SK-N-SH (cell line): ENCODE results near the gene DNAJB8. TPM values are rescaled to one million over a fixed set of nuclear protein-coding genes. Genes with fewer than 3 reads are reported as not detected.

Experiments
- CTCF ChIA-PET: fragments of 300-600, 350-600 bp; formaldehyde crosslinking; extraction: SDS; loops from one replicate; lab custom pipeline; 2021; lab: Yijun Ruan, JAX
- POLR2A ChIA-PET: fragments of 350-600 bp; sonication (Branson Sonifier 250); formaldehyde crosslinking; extraction: SDS; loops from one replicate; lab custom pipeline; 2020; ENCODE audit warnings: antibody characterized with exemption, inconsistent platforms; lab: Yijun Ruan, JAX
- DNase-seq: peaks from one replicate; pipeline ENCODE4 v3.0.0; 2012
- H2AFZ ChIP-seq: fragments of 200-600 bp; sonication (generic); 2 replicates; pipeline ENCODE4 v1.8.1; 2016; ENCODE audit warnings: antibody characterized with exemption, mild to moderate bottlenecking, low read depth
- H3F3A ChIP-seq: fragments of 200-600 bp; sonication (generic); replicated peaks from 2 replicates; pipeline ENCODE3; 2016; ENCODE audit warnings: antibody characterized with exemption, mild to moderate bottlenecking; ENCODE audit not compliant: insufficient read depth
- H3K27ac ChIP-seq, 2 experiments: fragments of 200-500 bp in 1 of 2; fragments of 200-600 bp in 1 of 2; sonication (Bioruptor generic) in 1 of 2; sonication (generic), shearing (Covaris generic) in 1 of 2; 2 replicates each; pipeline versions ENCODE4 v1.5.1 to v1.6.1; 2014 to 2016; ENCODE audit warnings: low read depth in 2 of 2, inconsistent platforms in 1 of 2, low read length in 1 of 2, mild to moderate bottlenecking in 1 of 2, mixed read lengths in 1 of 2
- H3K27me3 ChIP-seq: fragments of 200-600 bp; sonication (generic), shearing (Covaris generic); 2 replicates; pipeline ENCODE4 v1.6.1; 2016; ENCODE audit warnings: mixed run types; ENCODE audit not compliant: insufficient read depth
- H3K36me3 ChIP-seq, 2 experiments: fragments of 200-500 bp in 1 of 2; fragments of 200-600 bp in 1 of 2; sonication (Bioruptor generic) in 1 of 2; sonication (generic) in 1 of 2; replicated peaks in 1 of 2; 2 replicates each; pipeline versions ENCODE3 to v1.5.1; 2014 to 2016; ENCODE audit warnings: low read length in 1 of 2, mild to moderate bottlenecking in 1 of 2; ENCODE audit not compliant: insufficient read depth in 2 of 2, control insufficient read depth in 1 of 2
- H3K4me1 ChIP-seq, 2 experiments: fragments of 200-500 bp in 1 of 2; fragments of 200-600 bp in 1 of 2; sonication (Bioruptor generic) in 1 of 2; sonication (generic), shearing (Covaris generic) in 1 of 2; 2 replicates each; pipeline versions ENCODE4 v1.5.1 to v1.6.1; 2014 to 2016; ENCODE audit warnings: low read depth in 1 of 2, low read length in 1 of 2, mixed run types in 1 of 2; ENCODE audit not compliant: insufficient read depth in 2 of 2, control insufficient read depth in 1 of 2
- H3K4me2 ChIP-seq: fragments of 200-600 bp; sonication (generic), shearing (Covaris generic); 2 replicates; pipeline ENCODE4 v1.6.1; 2017; ENCODE audit warnings: mixed run types
- H3K4me3 ChIP-seq, 2 experiments: fragments of 200-500 bp in 1 of 2; fragments of 200-600 bp in 1 of 2; sonication (Bioruptor generic) in 1 of 2; sonication (generic), shearing (Covaris generic) in 1 of 2; 2 replicates each; pipeline versions ENCODE4 v1.5.1 to v1.8.1; 2014 to 2016; ENCODE audit warnings: low read depth in 2 of 2, inconsistent platforms in 1 of 2, low read length in 1 of 2, mild to moderate bottlenecking in 1 of 2, mixed read lengths in 1 of 2, moderate library complexity in 1 of 2
- H3K79me2 ChIP-seq: fragments of 200-600 bp; sonication (generic); 2 replicates; pipeline ENCODE4 v1.8.1; 2017; ENCODE audit warnings: mild to moderate bottlenecking; ENCODE audit not compliant: insufficient read depth
- H3K9ac ChIP-seq: fragments of 200-600 bp; sonication (generic); 2 replicates; pipeline ENCODE4 v1.6.1; 2017; ENCODE audit warnings: mixed run types
- H3K9me2 ChIP-seq: fragments of 200-600 bp; sonication (generic); 2 replicates; pipeline ENCODE4 v1.6.1; 2017; ENCODE audit warnings: mixed run types
- H3K9me3 ChIP-seq: fragments of 200-600 bp; sonication (generic); 2 replicates; pipeline ENCODE4 v1.6.1; 2017; ENCODE audit warnings: mixed run types, mild to moderate bottlenecking, moderate library complexity
- H4K20me1 ChIP-seq: fragments of 200-600 bp; sonication (generic); 2 replicates; pipeline ENCODE4 v1.6.1; 2017; ENCODE audit warnings: mild to moderate bottlenecking, mixed run types; ENCODE audit not compliant: insufficient read depth
- CHD2 ChIP-seq: fragments of 150-350 bp; IDR thresholded peaks from 2 replicates; pipeline ENCODE4 v1.6.1; 2018; ENCODE audit warnings: low read length; ENCODE audit not compliant: partially characterized antibody
- EP300 ChIP-seq, 2 experiments: IDR thresholded peaks; 2 replicates each; pipeline versions ENCODE4 v1.4.0 to v1.6.1; 2012; ENCODE audit warnings: borderline replicate concordance in 1 of 2, low read depth in 1 of 2, low read length in 1 of 2
- FOXJ3 ChIP-seq: sonication (generic); formaldehyde crosslinking; IDR thresholded peaks from 2 replicates; pipeline ENCODE4 v1.5.1; 2020; ENCODE audit warnings: mild to moderate bottlenecking, missing genetic modification reagents
- FOXM1 ChIP-seq: IDR thresholded peaks from 2 replicates; pipeline ENCODE4 v1.4.0; 2012; ENCODE audit warnings: low read depth, mild to moderate bottlenecking
- GABPA ChIP-seq: IDR thresholded peaks from 2 replicates; pipeline ENCODE4 v1.4.0; 2012; ENCODE audit warnings: low read depth, mild to moderate bottlenecking
- JUND ChIP-seq: IDR thresholded peaks from 2 replicates; pipeline ENCODE4 v1.4.0; 2012
- MEF2A ChIP-seq: IDR thresholded peaks from 2 replicates; pipeline ENCODE4 v1.4.0; 2012; ENCODE audit warnings: low read depth, borderline replicate concordance
- MXI1 ChIP-seq: IDR thresholded peaks from 2 replicates; pipeline ENCODE4 v1.6.1; 2012; ENCODE audit warnings: mild to moderate bottlenecking, low read depth, low read length, improper control_type of control experiment
- NRF1 ChIP-seq: IDR thresholded peaks from 2 replicates; pipeline ENCODE4 v1.6.1; 2012; ENCODE audit warnings: low read depth, mild to moderate bottlenecking, low read length
- RAD21 ChIP-seq: IDR thresholded peaks from 2 replicates; pipeline ENCODE4 v1.6.1; 2012; ENCODE audit warnings: mild to moderate bottlenecking, low read length
- RCOR1 ChIP-seq: fragments of 150-350 bp; IDR thresholded peaks from 2 replicates; pipeline ENCODE4 v1.6.1; 2017; ENCODE audit warnings: antibody characterized with exemption, low read length
- RFX5 ChIP-seq: IDR thresholded peaks from 2 replicates; pipeline ENCODE4 v1.6.1; 2012; ENCODE audit warnings: mild to moderate bottlenecking, improper control_type of control experiment, low read length
- RXRA ChIP-seq: IDR thresholded peaks from 2 replicates; pipeline ENCODE4 v1.4.0; 2012; ENCODE audit warnings: low read depth, mild to moderate bottlenecking, borderline replicate concordance
- SIN3A ChIP-seq: IDR thresholded peaks from 2 replicates; pipeline ENCODE4 v1.6.1; 2012; ENCODE audit warnings: low read depth, mild to moderate bottlenecking, low read length, moderate library complexity, borderline replicate concordance
- SMC3 ChIP-seq: IDR thresholded peaks from 2 replicates; pipeline ENCODE4 v1.6.1; 2012; ENCODE audit warnings: low read depth, low read length, improper control_type of control experiment
- TCF12 ChIP-seq: IDR thresholded peaks from 2 replicates; pipeline ENCODE4 v1.4.0; 2012
- YY1 ChIP-seq: IDR thresholded peaks from 2 replicates; pipeline ENCODE4 v1.4.0; 2012; ENCODE audit warnings: low read depth, mild to moderate bottlenecking
- WGBS: methylation state at CpG from one replicate; pipeline ENCODE4 v1.1.6; 2017; ENCODE audit warnings: low lambda C conversion rate; 5-methylcytosine and 5-hydroxymethylcytosine counted together
- polyA plus RNA-seq, 3 experiments: library from polyadenylated mRNA; depleted of rRNA; stranded (reverse); fragments of >200 nt; gene quantifications; 2 replicates each; pipeline ENCODE4 v1.2.3, GENCODE V29; 2012
- TF ChIP-seq, protein P1 (sequence below): IDR thresholded peaks from 2 replicates; pipeline ENCODE4 v1.4.0; 2012; ENCODE audit warnings: low read depth
- TF ChIP-seq, protein P2 (sequence below): IDR thresholded peaks from 2 replicates; pipeline ENCODE4 v1.6.1; 2012; ENCODE audit warnings: mild to moderate bottlenecking, low read depth, low read length, moderate library complexity
- TF ChIP-seq, protein P3 (sequence below): fragments of 150-350 bp; IDR thresholded peaks from 2 replicates; pipeline ENCODE4 v1.6.1; 2017; ENCODE audit warnings: antibody characterized with exemption, low read length, low read depth, borderline replicate concordance
- TF ChIP-seq, protein P4 (sequence below): fragments of 150-350 bp; IDR thresholded peaks from 2 replicates; pipeline ENCODE4 v1.6.1; 2016; ENCODE audit warnings: mild to moderate bottlenecking, low read depth, low read length
- TF ChIP-seq, protein P5 (sequence below): IDR thresholded peaks from 2 replicates; pipeline ENCODE4 v1.4.0; 2012; ENCODE audit warnings: low read depth, borderline replicate concordance
- TF ChIP-seq, protein P6 (sequence below): fragments of 200-600 bp; sonication (generic); IDR thresholded peaks from 2 replicates; pipeline ENCODE4 v1.6.1; 2017; ENCODE audit warnings: antibody characterized with exemption, mild to moderate bottlenecking, moderate library complexity

Gene DNAJB8
- polyA plus RNA-seq, 1 of the 3 experiments (the other 2 are of a cell fraction), result not detected

DNA sequence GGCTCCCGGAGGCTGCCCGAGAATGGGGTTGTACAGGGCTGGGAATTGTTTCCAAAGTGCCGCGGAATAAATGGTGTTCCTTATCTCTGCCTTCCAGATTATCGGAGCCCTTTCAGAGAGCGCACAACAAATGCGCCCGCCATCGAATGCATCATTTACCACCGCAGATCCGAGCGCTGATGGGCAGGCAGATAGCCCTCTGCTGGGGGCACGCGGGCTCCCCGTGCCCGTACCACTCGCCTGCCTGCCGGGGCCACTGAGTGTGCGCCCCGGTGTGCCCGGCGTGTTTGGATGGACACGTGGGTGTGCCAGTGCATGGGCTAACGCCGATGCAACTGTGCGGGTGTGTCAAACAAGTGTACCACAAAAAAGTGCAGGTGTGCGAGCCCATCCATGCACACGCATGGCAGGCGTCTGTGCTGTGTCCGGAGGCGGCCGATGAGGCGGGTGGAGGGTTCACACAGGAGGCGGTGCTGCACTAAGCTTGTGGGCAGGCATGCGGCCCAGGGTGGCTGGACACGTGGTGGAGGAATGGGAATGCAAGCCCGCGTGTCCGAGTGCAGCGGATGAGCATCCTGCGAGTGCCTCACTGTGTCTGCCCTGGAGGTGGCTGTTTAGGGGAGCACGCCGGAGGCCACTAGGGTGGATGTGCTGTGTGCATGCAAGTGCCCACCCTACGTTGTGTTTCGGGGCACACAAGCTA lies 30.1 kb upstream of the DNAJB8 start:
- Histone ChIP-seq H4K20me1 (peaks cover 8% of the 10 kb centered on the region; the same call in 1 of the 2 replicates), H3K9ac (no peak overlapping the region), H3K4me3 (peak overlapping the region; percentile 44 to 58; a peak in 2 of 4 replicates), H3K4me1 (peaks cover 0 to 47% of the 10 kb centered on the region in 2 experiments; a peak in 1 of 4 replicates), H3K9me3 (no peaks in the 10 kb centered on the region), H3F3A (peaks cover 7% of the 10 kb centered on the region), H3K27me3 (peaks cover 11% of the 10 kb centered on the region; the same call in 1 of the 2 replicates), H3K4me2 (peak overlapping the region; percentile 79; the same call in 1 of the 2 replicates), H2AFZ (no peak overlapping the region), H3K36me3 (peaks cover 0 to 4% of the 10 kb centered on the region in 2 experiments), H3K9me2 (no peaks in the 10 kb centered on the region), H3K79me2 (no peaks in the 10 kb centered on the region), H3K27ac (peak overlapping the region in 1 of 2 experiments; percentile 97; a peak in 2 of 4 replicates)
- ChIA-PET POLR2A (interaction anchor here (0.7 to 3.9 kb wide), 15 partner anchors 9 to 323 kb away, joined by 3 to 70 read pairs (median 6); no protein-coding TSS in a partner anchor), CTCF (interaction anchor here (0.6 to 4.1 kb wide), 27 partner anchors 9 to 823 kb away, joined by 3 to 57 read pairs (median 6); no protein-coding TSS in a partner anchor)
- 43% methylated on average over 36 of the region's 45 CpGs for WGBS
- DNase-seq, result peak; percentile 73
- TF ChIP-seq RFX5 (no peak), RAD21 (no peak), FOXM1 (no peak), MEF2A (no peak), SIN3A (no peak), EP300 (IDR thresholded peaks at IDR 0.05; ENCODE audit: borderline replicate concordance in 1 of 2, low read depth in 1 of 2, low read length in 1 of 2) (peak in 1 of 2 experiments; percentile 58; a peak in 2 of 4 replicates), TCF12 (no peak), NRF1 (no peak), GABPA (no peak), JUND (no peak), MXI1 (peak; percentile 88), RCOR1 (peak; percentile 86), CHD2 (peak; percentile 30), SMC3 (no peak), RXRA (no peak), YY1 (no peak), FOXJ3 (CRISPR knock-in tag) (peak; percentile 50; the same call in 1 of the 2 replicates)
- TF ChIP-seq, protein P1, sequence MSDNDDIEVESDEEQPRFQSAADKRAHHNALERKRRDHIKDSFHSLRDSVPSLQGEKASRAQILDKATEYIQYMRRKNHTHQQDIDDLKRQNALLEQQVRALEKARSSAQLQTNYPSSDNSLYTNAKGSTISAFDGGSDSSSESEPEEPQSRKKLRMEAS, result peak; percentile 41
- TF ChIP-seq, protein P2, sequence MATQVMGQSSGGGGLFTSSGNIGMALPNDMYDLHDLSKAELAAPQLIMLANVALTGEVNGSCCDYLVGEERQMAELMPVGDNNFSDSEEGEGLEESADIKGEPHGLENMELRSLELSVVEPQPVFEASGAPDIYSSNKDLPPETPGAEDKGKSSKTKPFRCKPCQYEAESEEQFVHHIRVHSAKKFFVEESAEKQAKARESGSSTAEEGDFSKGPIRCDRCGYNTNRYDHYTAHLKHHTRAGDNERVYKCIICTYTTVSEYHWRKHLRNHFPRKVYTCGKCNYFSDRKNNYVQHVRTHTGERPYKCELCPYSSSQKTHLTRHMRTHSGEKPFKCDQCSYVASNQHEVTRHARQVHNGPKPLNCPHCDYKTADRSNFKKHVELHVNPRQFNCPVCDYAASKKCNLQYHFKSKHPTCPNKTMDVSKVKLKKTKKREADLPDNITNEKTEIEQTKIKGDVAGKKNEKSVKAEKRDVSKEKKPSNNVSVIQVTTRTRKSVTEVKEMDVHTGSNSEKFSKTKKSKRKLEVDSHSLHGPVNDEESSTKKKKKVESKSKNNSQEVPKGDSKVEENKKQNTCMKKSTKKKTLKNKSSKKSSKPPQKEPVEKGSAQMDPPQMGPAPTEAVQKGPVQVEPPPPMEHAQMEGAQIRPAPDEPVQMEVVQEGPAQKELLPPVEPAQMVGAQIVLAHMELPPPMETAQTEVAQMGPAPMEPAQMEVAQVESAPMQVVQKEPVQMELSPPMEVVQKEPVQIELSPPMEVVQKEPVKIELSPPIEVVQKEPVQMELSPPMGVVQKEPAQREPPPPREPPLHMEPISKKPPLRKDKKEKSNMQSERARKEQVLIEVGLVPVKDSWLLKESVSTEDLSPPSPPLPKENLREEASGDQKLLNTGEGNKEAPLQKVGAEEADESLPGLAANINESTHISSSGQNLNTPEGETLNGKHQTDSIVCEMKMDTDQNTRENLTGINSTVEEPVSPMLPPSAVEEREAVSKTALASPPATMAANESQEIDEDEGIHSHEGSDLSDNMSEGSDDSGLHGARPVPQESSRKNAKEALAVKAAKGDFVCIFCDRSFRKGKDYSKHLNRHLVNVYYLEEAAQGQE, result no peak
- TF ChIP-seq, protein P3, sequence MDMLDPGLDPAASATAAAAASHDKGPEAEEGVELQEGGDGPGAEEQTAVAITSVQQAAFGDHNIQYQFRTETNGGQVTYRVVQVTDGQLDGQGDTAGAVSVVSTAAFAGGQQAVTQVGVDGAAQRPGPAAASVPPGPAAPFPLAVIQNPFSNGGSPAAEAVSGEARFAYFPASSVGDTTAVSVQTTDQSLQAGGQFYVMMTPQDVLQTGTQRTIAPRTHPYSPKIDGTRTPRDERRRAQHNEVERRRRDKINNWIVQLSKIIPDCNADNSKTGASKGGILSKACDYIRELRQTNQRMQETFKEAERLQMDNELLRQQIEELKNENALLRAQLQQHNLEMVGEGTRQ, result no peak
- TF ChIP-seq, protein P4, sequence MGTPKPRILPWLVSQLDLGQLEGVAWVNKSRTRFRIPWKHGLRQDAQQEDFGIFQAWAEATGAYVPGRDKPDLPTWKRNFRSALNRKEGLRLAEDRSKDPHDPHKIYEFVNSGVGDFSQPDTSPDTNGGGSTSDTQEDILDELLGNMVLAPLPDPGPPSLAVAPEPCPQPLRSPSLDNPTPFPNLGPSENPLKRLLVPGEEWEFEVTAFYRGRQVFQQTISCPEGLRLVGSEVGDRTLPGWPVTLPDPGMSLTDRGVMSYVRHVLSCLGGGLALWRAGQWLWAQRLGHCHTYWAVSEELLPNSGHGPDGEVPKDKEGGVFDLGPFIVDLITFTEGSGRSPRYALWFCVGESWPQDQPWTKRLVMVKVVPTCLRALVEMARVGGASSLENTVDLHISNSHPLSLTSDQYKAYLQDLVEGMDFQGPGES, result no peak
- TF ChIP-seq, protein P5, sequence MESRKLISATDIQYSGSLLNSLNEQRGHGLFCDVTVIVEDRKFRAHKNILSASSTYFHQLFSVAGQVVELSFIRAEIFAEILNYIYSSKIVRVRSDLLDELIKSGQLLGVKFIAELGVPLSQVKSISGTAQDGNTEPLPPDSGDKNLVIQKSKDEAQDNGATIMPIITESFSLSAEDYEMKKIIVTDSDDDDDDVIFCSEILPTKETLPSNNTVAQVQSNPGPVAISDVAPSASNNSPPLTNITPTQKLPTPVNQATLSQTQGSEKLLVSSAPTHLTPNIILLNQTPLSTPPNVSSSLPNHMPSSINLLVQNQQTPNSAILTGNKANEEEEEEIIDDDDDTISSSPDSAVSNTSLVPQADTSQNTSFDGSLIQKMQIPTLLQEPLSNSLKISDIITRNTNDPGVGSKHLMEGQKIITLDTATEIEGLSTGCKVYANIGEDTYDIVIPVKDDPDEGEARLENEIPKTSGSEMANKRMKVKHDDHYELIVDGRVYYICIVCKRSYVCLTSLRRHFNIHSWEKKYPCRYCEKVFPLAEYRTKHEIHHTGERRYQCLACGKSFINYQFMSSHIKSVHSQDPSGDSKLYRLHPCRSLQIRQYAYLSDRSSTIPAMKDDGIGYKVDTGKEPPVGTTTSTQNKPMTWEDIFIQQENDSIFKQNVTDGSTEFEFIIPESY, result no peak
- TF ChIP-seq, protein P6, sequence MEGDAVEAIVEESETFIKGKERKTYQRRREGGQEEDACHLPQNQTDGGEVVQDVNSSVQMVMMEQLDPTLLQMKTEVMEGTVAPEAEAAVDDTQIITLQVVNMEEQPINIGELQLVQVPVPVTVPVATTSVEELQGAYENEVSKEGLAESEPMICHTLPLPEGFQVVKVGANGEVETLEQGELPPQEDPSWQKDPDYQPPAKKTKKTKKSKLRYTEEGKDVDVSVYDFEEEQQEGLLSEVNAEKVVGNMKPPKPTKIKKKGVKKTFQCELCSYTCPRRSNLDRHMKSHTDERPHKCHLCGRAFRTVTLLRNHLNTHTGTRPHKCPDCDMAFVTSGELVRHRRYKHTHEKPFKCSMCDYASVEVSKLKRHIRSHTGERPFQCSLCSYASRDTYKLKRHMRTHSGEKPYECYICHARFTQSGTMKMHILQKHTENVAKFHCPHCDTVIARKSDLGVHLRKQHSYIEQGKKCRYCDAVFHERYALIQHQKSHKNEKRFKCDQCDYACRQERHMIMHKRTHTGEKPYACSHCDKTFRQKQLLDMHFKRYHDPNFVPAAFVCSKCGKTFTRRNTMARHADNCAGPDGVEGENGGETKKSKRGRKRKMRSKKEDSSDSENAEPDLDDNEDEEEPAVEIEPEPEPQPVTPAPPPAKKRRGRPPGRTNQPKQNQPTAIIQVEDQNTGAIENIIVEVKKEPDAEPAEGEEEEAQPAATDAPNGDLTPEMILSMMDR, result no peak
